Measurements from ENCODE around the gene LRRTM2.
"Not testable (repeated sequence)": the region's sequence is repeated elsewhere in the genome, so short reads cannot be mapped to it uniquely, and the experiment has no call there.

LRRTM2 gene

GRCh38 chr5:138878437-138879235 lies 3.5 kb upstream of the LRRTM2 start:
- no peak for DNase-seq

GRCh38 chr5:138876811-138877210 lies 1.7 kb upstream of the LRRTM2 start:
- no peak for DNase-seq

GRCh38 chr5:138875946-138876345 lies 811 bp upstream of the LRRTM2 start:
- DNase-seq: no peak

DNA sequence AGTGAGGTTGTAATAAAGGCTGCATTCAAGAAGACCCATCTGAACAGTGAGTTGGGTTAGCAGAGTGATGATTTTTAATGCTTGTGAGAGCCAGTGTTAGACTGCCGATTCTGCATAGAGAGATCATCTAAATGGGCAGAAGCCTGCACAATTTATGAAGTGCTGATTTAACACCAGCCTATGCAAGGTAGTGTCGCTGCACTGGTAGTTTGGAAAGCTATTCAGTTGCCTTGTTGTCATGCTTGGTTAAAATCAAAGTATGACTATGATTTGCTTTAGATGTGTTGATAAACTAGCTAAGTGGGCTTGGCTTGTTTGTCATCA lies 379 bp upstream of the LRRTM2 start:
- DNase-seq: no peak

GRCh38 chr5:138874241-138874640 lies 894 bp downstream of the LRRTM2 start:
- no peak for DNase-seq

- DNase-seq: no peak
These were observed 1.5 kb downstream of the LRRTM2 start for GRCh38 chr5:138873466-138874221.

DNA sequence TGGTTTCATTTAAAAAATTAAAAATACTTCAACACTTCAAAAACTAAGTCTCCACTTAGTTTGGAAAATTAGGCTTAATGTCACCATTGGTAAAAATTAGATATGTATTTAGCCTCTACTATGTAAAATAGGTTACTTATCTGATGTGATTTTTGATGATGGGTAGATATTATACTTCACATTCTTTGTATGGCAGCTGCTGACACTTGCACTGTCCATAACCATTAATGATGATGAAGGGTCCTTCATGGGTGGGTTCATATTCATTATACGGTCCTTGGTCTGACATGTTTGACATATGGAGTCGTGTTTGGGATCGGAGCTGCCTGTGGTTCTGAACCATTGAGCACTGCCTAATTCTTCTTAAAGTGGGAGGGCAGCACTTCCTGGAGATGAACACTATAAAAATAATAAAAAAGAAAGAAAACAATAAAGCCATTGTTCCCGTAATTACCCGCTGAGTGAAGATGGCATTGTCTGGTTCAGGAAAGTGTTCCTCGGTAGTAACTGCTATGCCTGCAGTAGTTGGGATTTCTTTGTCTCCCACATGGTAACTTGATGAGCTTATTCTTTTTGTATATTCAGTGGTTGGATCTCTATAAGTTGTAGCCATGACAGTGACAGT lies 2.2 kb downstream of the LRRTM2 start:
- DNase-seq: no peak

- DNase-seq: no peak
These were observed 4.5 kb downstream of the LRRTM2 start for GRCh38 chr5:138870611-138871010.

DNA sequence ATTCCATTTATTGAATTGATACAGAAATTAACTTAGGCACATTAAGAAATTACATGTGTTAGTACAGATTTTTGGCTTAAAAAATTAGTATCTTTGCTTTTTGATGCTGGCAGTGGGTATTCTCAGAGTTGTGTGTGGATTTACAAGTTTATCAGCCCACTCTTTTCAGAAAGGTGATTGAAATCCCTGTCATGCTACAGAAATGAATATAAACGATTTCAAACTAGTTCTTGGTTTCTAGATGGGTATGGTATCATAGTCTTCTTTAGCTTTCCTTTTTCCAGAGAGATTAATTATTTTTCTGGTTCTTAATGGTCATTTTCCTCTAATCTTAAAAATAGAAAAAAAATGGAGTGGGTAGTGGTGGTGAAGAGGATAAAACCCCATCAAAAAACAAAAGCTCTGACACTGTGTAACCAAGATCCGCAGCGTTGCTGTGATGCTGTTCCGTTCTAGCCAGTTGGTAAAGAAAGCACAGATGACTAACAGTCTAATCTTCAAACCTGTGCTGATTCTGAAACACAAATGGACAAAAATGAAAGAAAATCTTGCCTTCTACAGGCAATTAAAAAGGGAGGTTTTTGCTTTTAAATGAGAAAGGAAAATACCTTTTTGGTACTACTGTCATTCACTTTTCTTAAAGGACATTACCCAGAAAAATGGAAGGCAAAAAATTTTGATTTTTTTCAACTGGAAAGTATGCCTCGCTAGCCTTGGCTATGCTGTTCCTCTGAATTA lies 5.2 kb downstream of the LRRTM2 start:
- DNase-seq: no peak

- no peak for DNase-seq
These were observed 6.1 kb downstream of the LRRTM2 start for GRCh38 chr5:138869038-138869437.

- DNase-seq: no peak
These were observed 8.1 kb downstream of the LRRTM2 start for GRCh38 chr5:138867011-138867410.

DNA sequence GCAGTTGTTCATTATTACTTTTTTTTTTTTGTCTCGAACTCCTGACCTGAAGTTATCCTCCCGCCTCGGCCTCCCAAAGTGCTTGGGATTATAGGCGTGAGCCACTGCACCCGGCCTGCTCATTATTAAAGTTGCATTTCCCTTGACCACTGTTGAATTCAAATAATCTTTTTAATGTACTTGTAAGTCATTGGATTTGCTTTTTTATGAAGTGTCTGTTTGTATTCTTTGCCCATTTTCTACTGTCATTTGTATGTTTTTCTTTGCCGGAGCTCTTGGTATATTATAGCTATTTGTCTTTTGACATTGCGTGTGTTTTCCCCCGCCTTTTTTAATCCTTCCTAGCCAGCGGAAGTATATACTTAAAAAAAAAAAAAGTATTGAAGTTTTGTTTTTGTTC lies 22.0 kb downstream of the LRRTM2 start:
- DNase-seq: no peak

- DNase-seq: no peak
These were observed 24.2 kb downstream of the LRRTM2 start for GRCh38 chr5:138850865-138851435.

- DNase-seq: no peak
These were observed 25.3 kb downstream of the LRRTM2 start for GRCh38 chr5:138849882-138850281.

DNA sequence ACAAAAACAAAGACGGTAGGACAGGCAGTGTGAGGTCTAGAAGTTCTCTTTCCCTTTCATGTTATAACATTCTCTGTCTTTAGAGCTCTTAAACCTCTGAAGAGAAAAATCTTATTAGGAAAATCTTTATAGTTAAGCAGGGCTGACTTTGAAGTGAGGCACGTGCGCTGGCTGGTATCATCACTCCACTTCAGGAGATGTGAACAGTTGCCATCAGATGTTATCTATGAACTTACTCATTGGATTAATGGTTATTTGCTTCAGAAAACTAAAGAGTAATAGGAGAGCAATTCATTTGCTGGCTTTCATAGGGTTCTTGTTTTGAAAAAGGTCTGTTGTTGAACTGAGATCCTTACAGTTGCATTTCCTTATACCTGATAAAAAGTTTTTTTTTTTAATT lies 25.7 kb downstream of the LRRTM2 start:
- no peak for DNase-seq

- DNase-seq: no peak
These were observed 30.2 kb downstream of the LRRTM2 start for GRCh38 chr5:138844812-138845513.

DNA sequence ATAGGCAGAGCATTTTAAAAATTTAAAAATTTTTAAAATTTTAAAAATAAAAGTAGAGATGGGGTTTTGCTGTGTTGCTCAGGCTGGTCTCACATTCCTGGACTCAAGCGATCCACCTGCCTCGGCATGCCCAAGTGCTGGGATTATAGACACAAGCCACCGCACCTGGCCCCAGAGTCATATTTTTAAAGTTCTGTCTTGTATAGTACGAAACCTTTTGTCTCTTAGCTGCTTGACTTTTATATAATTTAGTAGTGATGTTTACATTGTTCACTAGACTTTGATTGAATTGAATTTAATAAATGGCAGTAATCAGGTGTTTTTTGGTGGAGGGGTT lies 31.0 kb downstream of the LRRTM2 start:
- DNase-seq: no peak

DNA sequence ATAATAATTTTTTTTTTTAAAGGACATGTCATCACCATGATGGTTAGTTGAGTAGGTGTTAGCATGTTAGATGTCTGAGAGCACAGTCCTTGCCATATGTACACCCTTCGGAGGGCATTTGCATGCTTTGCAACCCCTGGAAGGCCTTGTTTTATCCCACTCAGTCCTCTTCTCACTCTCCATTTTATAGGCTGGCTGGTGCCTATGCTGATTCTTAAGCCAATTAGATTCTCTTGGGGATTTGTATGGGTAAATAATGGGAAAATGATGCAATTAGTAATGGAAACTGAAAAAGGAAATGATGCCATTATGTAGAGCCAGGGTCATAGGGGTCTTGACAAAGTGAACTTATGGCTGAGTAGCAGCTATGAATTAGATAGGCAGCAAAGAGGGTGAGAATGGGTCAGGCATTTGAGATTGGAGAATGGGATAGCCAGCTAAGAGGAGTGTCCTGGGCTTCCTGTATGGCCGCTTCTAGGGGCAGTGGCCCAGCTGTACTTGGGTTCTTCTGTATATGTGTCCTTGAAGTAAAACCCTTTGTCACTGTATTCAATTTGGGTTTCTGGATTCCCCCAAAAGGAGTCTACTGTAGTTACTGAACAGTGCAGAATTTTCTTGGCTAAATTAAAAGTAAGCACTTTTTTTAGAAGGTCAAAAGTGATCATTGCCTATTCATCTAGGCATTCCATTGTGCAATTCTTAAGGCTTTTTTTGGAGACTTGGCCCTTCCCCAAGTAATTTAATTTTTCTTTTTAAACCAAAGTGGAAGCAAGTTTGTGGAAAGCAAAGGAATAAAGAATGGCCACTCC lies 31.6 kb downstream of the LRRTM2 start:
- DNase-seq: no peak

DNA sequence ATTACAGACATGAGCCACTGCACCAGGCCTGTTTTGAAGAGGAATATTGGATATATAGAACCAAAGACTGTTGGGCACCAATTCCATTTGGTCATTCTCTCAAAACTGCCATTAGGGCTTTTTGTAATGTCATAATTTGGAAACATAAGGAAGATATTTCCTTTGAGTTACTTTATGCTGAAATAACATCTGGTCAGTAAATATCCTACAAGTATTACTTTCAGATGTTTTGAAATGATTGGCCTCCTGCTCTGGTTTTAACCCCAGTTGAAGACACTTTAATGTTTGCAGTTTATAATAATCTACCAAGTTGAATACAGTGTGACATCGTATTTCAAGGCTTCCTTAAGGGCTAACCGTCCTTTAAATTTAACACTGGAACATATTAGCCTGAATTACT lies 33.6 kb downstream of the LRRTM2 start:
- no peak for DNase-seq

DNA sequence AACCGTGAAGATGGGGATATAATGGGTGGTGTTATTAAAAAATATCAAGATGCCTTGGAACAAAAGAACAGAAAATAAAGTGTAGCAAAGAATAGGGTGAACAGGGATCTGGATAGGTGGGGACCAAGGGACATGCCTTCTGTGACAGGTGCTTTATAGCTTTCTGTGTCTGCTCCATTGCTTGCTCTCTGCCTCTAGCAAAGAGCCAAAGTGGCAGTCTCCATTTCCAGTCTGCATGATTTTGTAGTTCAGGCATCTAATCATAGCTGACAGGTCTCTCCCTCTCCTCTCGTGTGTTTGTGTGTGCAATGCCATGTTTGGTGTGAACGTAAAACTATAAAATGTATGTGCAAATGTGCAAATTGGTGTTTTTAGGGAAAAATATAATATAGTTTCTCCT lies 35.0 kb downstream of the LRRTM2 start:
- no peak for DNase-seq

DNA sequence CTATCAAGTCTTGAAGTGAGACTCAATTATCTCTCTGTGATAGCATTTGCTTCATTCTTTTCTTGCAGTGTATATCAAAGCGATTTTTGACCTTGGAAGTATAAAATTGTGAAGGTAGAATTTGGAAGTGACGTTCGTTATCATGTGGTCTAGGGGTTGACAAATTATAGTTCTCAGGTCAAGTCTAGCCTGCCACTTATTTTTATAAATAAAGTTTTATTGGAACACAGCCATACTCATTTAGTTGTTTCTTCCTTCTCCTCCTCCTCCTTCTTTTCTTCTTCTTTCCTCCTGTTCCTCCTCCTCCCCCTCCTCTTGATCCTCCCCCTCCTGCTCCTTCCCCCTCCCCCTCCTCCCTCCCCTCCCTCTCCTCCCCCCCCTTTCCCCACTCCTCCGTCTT lies 38.0 kb downstream of the LRRTM2 start:
- no peak for DNase-seq

- not testable (repeated sequence) for DNase-seq
These were observed 40.3 kb downstream of the LRRTM2 start for GRCh38 chr5:138834853-138835252.
